Keratinocyte (primary cell): ENCODE data around the gene CCND2.

Source experiments
- EZH2 ChIP-seq: IDR thresholded peaks from one replicate; pipeline ENCODE4 v1.6.1; 2012; ENCODE audit warnings: inconsistent platforms, mild to moderate bottlenecking, low read length, moderate library complexity
- TF ChIP-seq, protein P1 (sequence below), 3 experiments: IDR thresholded peaks in 1 of 3; conservative IDR thresholded peaks in 1 of 3; optimal IDR thresholded peaks in 1 of 3; 2 replicates in 2 of 3; 3 replicates in 1 of 3; pipeline versions ENCODE3 to v1.5.1; 2011; ENCODE audit warnings: low read length in 3 of 3, mild to moderate bottlenecking in 3 of 3, moderate library complexity in 2 of 3, control low read depth in 1 of 3, inconsistent platforms in 1 of 3; ENCODE audit not compliant: insufficient read depth in 2 of 3; ENCODE audit errors: extremely low read depth in 1 of 3

DNA sequence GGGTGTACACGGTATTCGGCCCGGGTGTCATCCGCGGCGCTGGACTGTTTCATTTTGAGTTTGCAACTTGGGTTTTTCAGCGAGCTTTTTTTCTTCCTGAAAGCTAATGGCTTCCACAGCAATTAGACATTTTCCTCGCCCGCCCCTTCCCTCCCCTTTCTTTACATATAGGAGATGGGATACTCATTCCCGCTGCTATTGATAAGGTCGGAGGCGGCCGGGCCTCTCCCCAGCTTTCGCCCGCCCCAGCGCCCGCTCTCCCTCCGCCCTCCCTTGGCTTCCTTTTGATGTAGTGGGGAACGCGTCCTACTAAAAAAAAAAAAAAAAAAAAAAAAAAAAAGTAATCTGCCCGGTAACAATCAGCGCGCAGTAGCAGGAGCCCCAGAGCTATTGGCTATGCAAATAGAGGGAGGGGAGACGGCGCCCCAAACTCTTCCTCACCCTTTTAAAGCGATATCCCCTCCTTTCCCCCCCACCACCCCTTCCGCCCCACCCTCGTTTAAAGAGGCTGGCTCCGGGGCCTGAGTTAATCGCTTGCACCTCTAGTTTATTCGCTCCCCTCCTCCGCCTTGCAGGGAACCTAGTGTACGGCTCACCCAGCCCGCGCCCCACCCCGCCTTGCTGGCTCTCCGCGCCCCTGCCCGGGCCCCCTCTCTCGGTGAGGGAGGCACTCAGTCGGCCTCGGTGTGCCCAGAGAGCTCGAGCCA is 1.7 kb upstream of the CCND2 start:
- TF ChIP-seq, protein P1, sequence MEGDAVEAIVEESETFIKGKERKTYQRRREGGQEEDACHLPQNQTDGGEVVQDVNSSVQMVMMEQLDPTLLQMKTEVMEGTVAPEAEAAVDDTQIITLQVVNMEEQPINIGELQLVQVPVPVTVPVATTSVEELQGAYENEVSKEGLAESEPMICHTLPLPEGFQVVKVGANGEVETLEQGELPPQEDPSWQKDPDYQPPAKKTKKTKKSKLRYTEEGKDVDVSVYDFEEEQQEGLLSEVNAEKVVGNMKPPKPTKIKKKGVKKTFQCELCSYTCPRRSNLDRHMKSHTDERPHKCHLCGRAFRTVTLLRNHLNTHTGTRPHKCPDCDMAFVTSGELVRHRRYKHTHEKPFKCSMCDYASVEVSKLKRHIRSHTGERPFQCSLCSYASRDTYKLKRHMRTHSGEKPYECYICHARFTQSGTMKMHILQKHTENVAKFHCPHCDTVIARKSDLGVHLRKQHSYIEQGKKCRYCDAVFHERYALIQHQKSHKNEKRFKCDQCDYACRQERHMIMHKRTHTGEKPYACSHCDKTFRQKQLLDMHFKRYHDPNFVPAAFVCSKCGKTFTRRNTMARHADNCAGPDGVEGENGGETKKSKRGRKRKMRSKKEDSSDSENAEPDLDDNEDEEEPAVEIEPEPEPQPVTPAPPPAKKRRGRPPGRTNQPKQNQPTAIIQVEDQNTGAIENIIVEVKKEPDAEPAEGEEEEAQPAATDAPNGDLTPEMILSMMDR (optimal IDR thresholded peaks at IDR 0.05 in 1 of 3, IDR thresholded peaks at IDR 0.05 in 1 of 3, conservative IDR thresholded peaks at IDR 0.05 in 1 of 3; ENCODE audit: extremely low read depth in 1 of 3, insufficient read depth in 2 of 3, low read length in 3 of 3) = no peak
- TF ChIP-seq EZH2 = no peak
